HepG2 (cell line): ENCODE data around the gene ROBO3. TPM values are rescaled to one million over a fixed set of nuclear protein-coding genes. Genes with fewer than 3 reads are reported as not detected.

Experiments
- EED ChIP-seq: sonication (generic); formaldehyde crosslinking; IDR thresholded peaks from 2 replicates; pipeline ENCODE4 v1.5.0; 2020; ENCODE audit warnings: mild to moderate bottlenecking, missing genetic modification reagents
- FOXJ3 ChIP-seq: sonication (generic); formaldehyde crosslinking; IDR thresholded peaks from 2 replicates; pipeline ENCODE4 v1.4.0; 2020; ENCODE audit warnings: missing genetic modification reagents, mild to moderate bottlenecking, borderline replicate concordance
- MAFG ChIP-seq: sonication (generic); formaldehyde crosslinking; IDR thresholded peaks from 2 replicates; pipeline ENCODE4 v1.5.1; 2020; ENCODE audit warnings: mild to moderate bottlenecking, missing genetic modification reagents
- MYC ChIP-seq: sonication (generic); formaldehyde crosslinking; IDR thresholded peaks from 2 replicates; pipeline ENCODE4 v1.9.0; 2021; ENCODE audit warnings: missing genetic modification reagents, borderline replicate concordance
- SP2 ChIP-seq: sonication (generic); formaldehyde crosslinking; IDR thresholded peaks from 2 replicates; pipeline ENCODE4 v1.5.1; 2020; ENCODE audit warnings: mild to moderate bottlenecking, missing genetic modification reagents
- TRIM24 ChIP-seq: sonication (generic); formaldehyde crosslinking; IDR thresholded peaks from 2 replicates; pipeline ENCODE4 v1.8.0; 2022; ENCODE audit warnings: mild to moderate bottlenecking, missing genetic modification reagents
- U2AF2 ChIP-seq: fragments of 200-400 bp; formaldehyde crosslinking; IDR thresholded peaks from 2 replicates; pipeline ENCODE4 v1.6.1; 2017; ENCODE audit warnings: low read depth, mild to moderate bottlenecking, low read length
- ZFX ChIP-seq: sonication (generic); formaldehyde crosslinking; IDR thresholded peaks from 2 replicates; pipeline ENCODE4 v1.4.0; 2020; ENCODE audit warnings: mild to moderate bottlenecking, low read depth, missing genetic modification reagents, moderate library complexity
- ZIK1 ChIP-seq: sonication (generic); formaldehyde crosslinking; IDR thresholded peaks from 2 replicates; pipeline ENCODE4 v1.5.0; 2020; ENCODE audit warnings: mild to moderate bottlenecking, low read depth, missing genetic modification reagents, borderline replicate concordance
- ZNF256 ChIP-seq: sonication (generic); formaldehyde crosslinking; conservative IDR thresholded peaks from 2 replicates; pipeline ENCODE4 v1.4.0; 2020; ENCODE audit warnings: missing genetic modification reagents
- ZNF407 ChIP-seq: sonication (generic); formaldehyde crosslinking; IDR thresholded peaks from one replicate; pipeline ENCODE4 v1.5.1; 2020; ENCODE audit warnings: mild to moderate bottlenecking, missing genetic modification reagents; ENCODE audit errors: not compliant biosample characterization
- ZNF503 ChIP-seq: sonication (generic); formaldehyde crosslinking; IDR thresholded peaks from 2 replicates; pipeline ENCODE4 v1.4.0; 2020; ENCODE audit warnings: missing genetic modification reagents
- ZNF574 ChIP-seq: sonication (generic); formaldehyde crosslinking; IDR thresholded peaks from 2 replicates; pipeline ENCODE4 v1.4.0; 2020; ENCODE audit warnings: missing genetic modification reagents
- ZNF672 ChIP-seq: sonication (generic); formaldehyde crosslinking; IDR thresholded peaks from 2 replicates; pipeline ENCODE4 v1.8.1; 2022; ENCODE audit warnings: missing genetic modification reagents
- ZNF792 ChIP-seq: IDR thresholded peaks from 2 replicates; pipeline ENCODE4 v1.6.1; 2016
- polyA plus RNA-seq, 8 experiments: library from polyadenylated mRNA; depleted of rRNA in 3 of 8; stranded (reverse) in 7 of 8; unstranded in 1 of 8; fragments of >200 nt; fragmentation: Illumina TruSeq in 4 of 8; extraction: Trizol in 4 of 8; gene quantifications; 2 replicates each; pipeline versions ENCODE4 v1.2.1 to v1.2.3, GENCODE V29; 2011 to 2016; ENCODE audit warnings: low read depth in 4 of 8, missing spikeins in 1 of 8, mixed read lengths in 1 of 8; ENCODE audit not compliant: insufficient read depth in 1 of 8
- total RNA-seq, 5 experiments: library from RNA; depleted of rRNA; stranded (reverse); fragments of >200 nt; fragmentation: Illumina TruSeq; extraction: Trizol; gene quantifications; 2 replicates each; pipeline ENCODE4 v1.2.3, GENCODE V29; 2016; ENCODE audit warnings: low read depth in 1 of 5

ROBO3 gene
- total and polyA plus RNA-seq, 2 of the 13 experiments (the other 11 are each of a cell fraction or from before 2014, with no cell fraction given) = 0.07 to 2.4 TPM

GRCh38 chr11:124875943-124876817 is 10.9 kb downstream of the ROBO3 start (continued):
- TF ChIP-seq ZIK1 (CRISPR knock-in tag) (0 out of 2 replicates have a peak, but pooled peaks have one; percentile 78), ZNF407 (CRISPR knock-in tag) (no peak), SP2 (CRISPR knock-in tag) (no peak), FOXJ3 (CRISPR knock-in tag) (no peak), ZNF574 (CRISPR knock-in tag) (0 out of 2 replicates have a peak, but pooled peaks have one; percentile 45), ZNF503 (CRISPR knock-in tag) (peak; percentile 40; the same call in 1 of the 2 replicates), ZNF792 (CRISPR knock-in tag) (no peak; the same call in 1 of the 2 replicates), TRIM24 (no peak), ZNF672 (CRISPR knock-in tag) (no peak), U2AF2 (no peak), MAFG (CRISPR knock-in tag) (no peak), ZNF256 (no peak), ZFX (CRISPR knock-in tag) (peak; percentile 57; the same call in 1 of the 2 replicates), MYC (CRISPR knock-in tag) (peak; percentile 66; the same call in 1 of the 2 replicates), EED (CRISPR knock-in tag) (no peak)
